Measurements from ENCODE around the gene DGKB. TPM values are rescaled to one million over a fixed set of nuclear protein-coding genes. Genes with fewer than 3 reads are reported as not detected.

DGKB gene
- polyA plus RNA-seq, 1 of the 3 experiments (the other 2 are of a cell fraction) = 2.1 TPM

GRCh38 chr7:14861456-14861855, 41.1 kb downstream of the DGKB start:
- Histone ChIP-seq H3K4me1 (ENCODE audit: control insufficient read depth in 1 of 2, insufficient read depth in 2 of 2, low read depth in 1 of 2, low read length in 1 of 2) (no peaks in the 10 kb centered on the region), H3K79me2 (ENCODE audit: insufficient read depth) (no peaks in the 10 kb centered on the region), H3K4me3 (ENCODE audit: low read depth in 2 of 2, low read length in 1 of 2) (no peak overlapping the region), H3K4me2 (no peak overlapping the region), H3K27ac (ENCODE audit: low read depth in 2 of 2, low read length in 1 of 2) (no peak overlapping the region), H3F3A (replicated peaks; ENCODE audit: insufficient read depth) (peaks cover 5% of the 10 kb centered on the region), H3K9ac (no peak overlapping the region), H3K9me3 (0 out of 2 replicates have a peak, but pooled peaks cover under 1% of the 10 kb centered on the region), H4K20me1 (ENCODE audit: insufficient read depth) (no peaks in the 10 kb centered on the region), H2AFZ (ENCODE audit: low read depth) (no peak overlapping the region), H3K36me3 (replicated peaks in 1 of 2; ENCODE audit: control insufficient read depth in 1 of 2, insufficient read depth in 2 of 2, low read length in 1 of 2) (no peaks in the 10 kb centered on the region), H3K9me2 (no peaks in the 10 kb centered on the region), H3K27me3 (ENCODE audit: insufficient read depth) (no peaks in the 10 kb centered on the region)
- no peak for TF ChIP-seq YY1 (IDR thresholded peaks at IDR 0.05; ENCODE audit: low read depth)
- TF ChIP-seq, protein P1, sequence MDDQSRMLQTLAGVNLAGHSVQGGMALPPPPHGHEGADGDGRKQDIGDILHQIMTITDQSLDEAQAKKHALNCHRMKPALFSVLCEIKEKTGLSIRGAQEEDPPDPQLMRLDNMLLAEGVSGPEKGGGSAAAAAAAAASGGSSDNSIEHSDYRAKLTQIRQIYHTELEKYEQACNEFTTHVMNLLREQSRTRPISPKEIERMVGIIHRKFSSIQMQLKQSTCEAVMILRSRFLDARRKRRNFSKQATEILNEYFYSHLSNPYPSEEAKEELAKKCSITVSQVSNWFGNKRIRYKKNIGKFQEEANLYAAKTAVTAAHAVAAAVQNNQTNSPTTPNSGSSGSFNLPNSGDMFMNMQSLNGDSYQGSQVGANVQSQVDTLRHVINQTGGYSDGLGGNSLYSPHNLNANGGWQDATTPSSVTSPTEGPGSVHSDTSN (IDR thresholded peaks at IDR 0.05) = no peak
- no peak for TF ChIP-seq RFX5 (IDR thresholded peaks at IDR 0.05; ENCODE audit: low read length)
- no peak for TF ChIP-seq ZBTB33 (IDR thresholded peaks at IDR 0.05; ENCODE audit: borderline replicate concordance, low read depth)
- TF ChIP-seq FOXJ3 (CRISPR knock-in tag; IDR thresholded peaks at IDR 0.05) = no peak
- TF ChIP-seq GABPA (IDR thresholded peaks at IDR 0.05; ENCODE audit: low read depth) = no peak
- TF ChIP-seq EZH2phosphoT487 (IDR thresholded peaks at IDR 0.05; ENCODE audit: borderline replicate concordance, low read depth) = no peak
- no peak for TF ChIP-seq JUND (IDR thresholded peaks at IDR 0.05)
- TF ChIP-seq EP300 (IDR thresholded peaks at IDR 0.05; ENCODE audit: borderline replicate concordance in 1 of 2, low read depth in 1 of 2, low read length in 1 of 2) = no peak
- no peak for TF ChIP-seq TEAD4 (IDR thresholded peaks at IDR 0.05; ENCODE audit: borderline replicate concordance, insufficient read depth)
- TF ChIP-seq TCF12 (IDR thresholded peaks at IDR 0.05) = no peak
- TF ChIP-seq FOSL2 (IDR thresholded peaks at IDR 0.05; ENCODE audit: borderline replicate concordance, low read depth) = no peak
- no peak for TF ChIP-seq CHD2 (IDR thresholded peaks at IDR 0.05; ENCODE audit: low read length, partially characterized antibody)
- no peak for TF ChIP-seq SMC3 (IDR thresholded peaks at IDR 0.05; ENCODE audit: low read depth, low read length)
- no peak for TF ChIP-seq RCOR1 (IDR thresholded peaks at IDR 0.05; ENCODE audit: low read length)
- TF ChIP-seq, protein P2, sequence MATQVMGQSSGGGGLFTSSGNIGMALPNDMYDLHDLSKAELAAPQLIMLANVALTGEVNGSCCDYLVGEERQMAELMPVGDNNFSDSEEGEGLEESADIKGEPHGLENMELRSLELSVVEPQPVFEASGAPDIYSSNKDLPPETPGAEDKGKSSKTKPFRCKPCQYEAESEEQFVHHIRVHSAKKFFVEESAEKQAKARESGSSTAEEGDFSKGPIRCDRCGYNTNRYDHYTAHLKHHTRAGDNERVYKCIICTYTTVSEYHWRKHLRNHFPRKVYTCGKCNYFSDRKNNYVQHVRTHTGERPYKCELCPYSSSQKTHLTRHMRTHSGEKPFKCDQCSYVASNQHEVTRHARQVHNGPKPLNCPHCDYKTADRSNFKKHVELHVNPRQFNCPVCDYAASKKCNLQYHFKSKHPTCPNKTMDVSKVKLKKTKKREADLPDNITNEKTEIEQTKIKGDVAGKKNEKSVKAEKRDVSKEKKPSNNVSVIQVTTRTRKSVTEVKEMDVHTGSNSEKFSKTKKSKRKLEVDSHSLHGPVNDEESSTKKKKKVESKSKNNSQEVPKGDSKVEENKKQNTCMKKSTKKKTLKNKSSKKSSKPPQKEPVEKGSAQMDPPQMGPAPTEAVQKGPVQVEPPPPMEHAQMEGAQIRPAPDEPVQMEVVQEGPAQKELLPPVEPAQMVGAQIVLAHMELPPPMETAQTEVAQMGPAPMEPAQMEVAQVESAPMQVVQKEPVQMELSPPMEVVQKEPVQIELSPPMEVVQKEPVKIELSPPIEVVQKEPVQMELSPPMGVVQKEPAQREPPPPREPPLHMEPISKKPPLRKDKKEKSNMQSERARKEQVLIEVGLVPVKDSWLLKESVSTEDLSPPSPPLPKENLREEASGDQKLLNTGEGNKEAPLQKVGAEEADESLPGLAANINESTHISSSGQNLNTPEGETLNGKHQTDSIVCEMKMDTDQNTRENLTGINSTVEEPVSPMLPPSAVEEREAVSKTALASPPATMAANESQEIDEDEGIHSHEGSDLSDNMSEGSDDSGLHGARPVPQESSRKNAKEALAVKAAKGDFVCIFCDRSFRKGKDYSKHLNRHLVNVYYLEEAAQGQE (IDR thresholded peaks at IDR 0.05; ENCODE audit: low read depth, low read length) = no peak
- no peak for TF ChIP-seq RAD21 (IDR thresholded peaks at IDR 0.05; ENCODE audit: low read length)
- TF ChIP-seq MEF2A (IDR thresholded peaks at IDR 0.05; ENCODE audit: borderline replicate concordance, low read depth) = no peak
- no peak for TF ChIP-seq IRF3 (IDR thresholded peaks at IDR 0.05; ENCODE audit: low read depth, low read length)
- no peak for TF ChIP-seq FOXM1 (IDR thresholded peaks at IDR 0.05; ENCODE audit: low read depth)
- ChIA-PET POLR2A (no interaction called here), CTCF (interaction anchor here (0.6 to 1.1 kb wide), 3 partner anchors 15 to 20 kb away, joined by 3 to 4 read pairs (median 4); no protein-coding TSS in a partner anchor)
- no peak for DNase-seq
- WGBS (ENCODE audit: low lambda C conversion rate) = 93% methylated on average over 1 of the region's 1 CpG

Measured in SK-N-SH (cell line).